KOPT-K1 (cell line): ENCODE measurements around the gene ADAP1.
A peak's percentile ranks its signal among the peaks of the same experiment; 100 is the strongest.
"Not testable (repeated sequence)": the region's sequence is repeated elsewhere in the genome, so short reads cannot be mapped to it uniquely, and the experiment has no call there.

Source experiments
- H3K27ac ChIP-seq: fragments of 200-600 bp; sonication (generic); 2 replicates; pipeline ENCODE4 v1.5.1; 2016; ENCODE audit warnings: antibody characterized with exemption, mild to moderate bottlenecking, low read depth, low read length; ENCODE audit not compliant: poor library complexity, severe bottlenecking
- H3K36me3 ChIP-seq: fragments of 200-600 bp; sonication (generic); 2 replicates; pipeline ENCODE4 v1.5.1; 2017; ENCODE audit warnings: antibody characterized with exemption, mild to moderate bottlenecking, low read length, moderate library complexity; ENCODE audit not compliant: insufficient read depth
- H3K9me3 ChIP-seq: fragments of 200-600 bp; sonication (generic); 2 replicates; pipeline ENCODE4 v1.5.1; 2017; ENCODE audit warnings: antibody characterized with exemption, low read length, mild to moderate bottlenecking; ENCODE audit not compliant: insufficient read depth, poor library complexity, severe bottlenecking

The ADAP1 gene

DNA sequence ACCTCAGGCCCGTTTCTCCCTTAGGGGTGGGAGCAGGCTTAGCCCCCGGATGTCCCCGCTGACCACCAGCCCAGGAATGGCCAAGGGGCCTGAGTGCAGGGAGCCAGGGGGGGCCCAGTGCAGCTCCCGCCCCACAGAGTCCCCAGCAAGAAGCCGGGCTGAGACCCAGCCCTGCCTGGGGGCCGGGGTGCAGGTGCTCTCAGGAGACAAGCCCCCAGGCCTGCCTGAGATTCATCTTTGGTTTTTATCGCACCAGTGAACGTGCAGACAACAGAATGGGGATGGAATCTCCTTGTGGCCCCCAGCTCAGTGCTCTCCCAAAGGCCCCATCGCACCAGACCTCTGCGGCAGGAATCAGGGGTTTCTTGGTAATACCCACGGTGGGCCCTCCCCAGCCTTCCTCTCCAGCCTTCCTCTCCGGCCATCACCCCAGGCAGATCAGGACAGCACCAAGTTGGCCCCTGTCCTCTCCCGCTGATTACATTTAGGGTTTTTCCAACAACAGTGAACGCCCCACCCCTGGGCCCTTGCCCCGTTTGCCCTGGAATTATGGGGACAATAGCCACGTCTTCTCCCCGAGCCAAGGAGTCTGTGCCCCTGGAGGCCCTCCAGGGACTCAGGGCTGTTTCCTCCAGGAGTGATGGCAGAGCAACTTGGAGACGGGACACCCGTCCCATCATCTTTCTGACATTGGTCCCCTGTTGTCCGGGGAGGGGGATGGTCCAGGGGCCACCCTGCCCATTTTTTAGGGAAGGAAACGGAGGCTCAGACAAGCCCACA lies 22.4 kb downstream of the ADAP1 start:
- Histone ChIP-seq H3K27ac (no peak overlapping the region), H3K36me3 (no peaks in the 10 kb centered on the region), H3K9me3 (no peaks in the 10 kb centered on the region)

DNA sequence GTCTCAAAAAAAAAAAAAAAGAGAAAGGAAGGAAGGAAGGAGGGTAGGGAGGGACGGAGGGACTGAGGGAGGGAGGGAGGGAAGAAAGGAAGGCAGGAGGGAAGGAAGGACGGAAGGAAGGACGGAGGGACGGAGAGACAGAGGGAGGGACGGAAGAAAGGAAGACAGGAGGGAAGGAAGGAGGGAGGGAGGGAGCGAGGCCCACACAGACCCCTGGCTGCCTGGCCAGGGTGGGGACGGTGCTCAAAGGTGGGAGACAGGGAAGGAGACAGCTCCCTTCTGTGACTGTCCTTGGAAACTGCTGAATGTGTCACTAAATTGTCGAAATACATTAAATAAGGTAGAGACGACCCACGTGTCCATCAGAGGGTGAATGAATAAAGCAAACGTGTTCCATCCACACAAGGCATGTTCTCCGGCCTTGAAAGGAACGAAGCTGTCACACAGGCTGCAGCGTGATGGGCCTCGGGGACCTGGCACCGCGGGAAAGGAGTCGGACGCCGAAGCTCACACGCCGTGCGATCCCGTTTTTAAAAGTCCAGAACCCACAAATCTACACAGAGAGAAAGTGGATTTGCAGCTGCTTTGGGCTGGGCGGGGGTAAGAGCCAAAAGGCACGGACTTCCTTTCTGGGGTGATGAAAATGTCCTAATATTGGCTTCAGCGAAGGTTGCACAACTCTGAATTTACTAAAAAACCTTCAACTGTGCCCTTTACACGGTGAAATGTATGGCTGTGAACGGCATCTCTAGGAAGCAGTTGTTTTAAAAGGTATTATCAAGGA lies 23.3 kb downstream of the ADAP1 start:
- Histone ChIP-seq H3K9me3 (no peaks in the 10 kb centered on the region), H3K27ac (no peak overlapping the region), H3K36me3 (no peaks in the 10 kb centered on the region)

DNA sequence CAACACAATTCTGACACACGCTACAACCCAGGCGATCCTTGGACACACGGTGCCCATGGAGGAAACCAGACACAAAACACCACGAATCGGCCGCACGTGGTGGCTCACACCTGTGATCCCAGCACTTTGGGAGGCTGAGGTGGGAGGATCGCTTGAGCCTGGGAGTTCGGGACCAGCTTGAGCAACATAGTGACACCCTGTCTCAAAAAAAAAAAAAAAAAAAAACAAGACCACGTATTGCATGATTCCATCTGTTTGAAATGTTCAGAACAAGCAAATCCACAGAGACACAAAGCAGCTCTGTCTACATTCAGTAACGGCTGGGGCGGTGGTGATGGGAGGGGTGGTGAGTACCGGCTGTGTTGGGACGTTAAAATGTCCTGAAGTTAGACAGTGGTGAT lies 25.2 kb downstream of the ADAP1 start:
- Histone ChIP-seq H3K27ac (no peak overlapping the region), H3K9me3 (no peaks in the 10 kb centered on the region), H3K36me3 (no peaks in the 10 kb centered on the region)

DNA sequence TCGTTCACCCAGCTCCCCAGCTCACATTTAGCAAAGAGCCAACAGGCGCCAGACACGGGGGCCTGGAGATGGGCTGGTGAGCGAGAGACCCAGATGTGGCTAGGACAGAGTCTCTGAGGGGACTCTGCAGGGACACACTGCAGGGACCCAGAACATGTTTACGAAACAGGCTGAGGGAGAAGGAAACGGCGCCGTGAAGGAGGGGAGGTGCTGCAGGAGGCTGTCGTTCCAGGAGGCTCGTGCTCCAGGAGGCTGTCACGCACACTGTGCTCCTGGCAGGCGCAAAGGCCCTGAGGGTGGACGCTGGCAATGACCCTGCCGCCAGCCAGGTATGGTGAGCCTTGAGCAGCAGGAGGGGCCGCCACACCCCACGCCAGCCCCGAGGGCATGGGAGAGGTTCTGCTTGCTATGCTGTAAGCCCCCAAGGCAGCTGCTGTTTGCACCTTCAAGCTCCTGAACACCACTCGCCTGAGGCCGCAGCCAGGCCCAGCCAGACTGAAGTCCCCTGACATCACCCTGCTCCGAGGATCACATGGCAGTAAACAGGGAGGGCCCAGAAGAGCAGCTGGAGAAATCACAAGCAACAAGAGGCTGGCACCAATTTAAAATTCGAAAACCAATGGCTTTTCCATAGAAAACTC lies 27.3 kb downstream of the ADAP1 start:
- Histone ChIP-seq H3K9me3 (no peaks in the 10 kb centered on the region), H3K27ac (no peak overlapping the region), H3K36me3 (no peaks in the 10 kb centered on the region)

DNA sequence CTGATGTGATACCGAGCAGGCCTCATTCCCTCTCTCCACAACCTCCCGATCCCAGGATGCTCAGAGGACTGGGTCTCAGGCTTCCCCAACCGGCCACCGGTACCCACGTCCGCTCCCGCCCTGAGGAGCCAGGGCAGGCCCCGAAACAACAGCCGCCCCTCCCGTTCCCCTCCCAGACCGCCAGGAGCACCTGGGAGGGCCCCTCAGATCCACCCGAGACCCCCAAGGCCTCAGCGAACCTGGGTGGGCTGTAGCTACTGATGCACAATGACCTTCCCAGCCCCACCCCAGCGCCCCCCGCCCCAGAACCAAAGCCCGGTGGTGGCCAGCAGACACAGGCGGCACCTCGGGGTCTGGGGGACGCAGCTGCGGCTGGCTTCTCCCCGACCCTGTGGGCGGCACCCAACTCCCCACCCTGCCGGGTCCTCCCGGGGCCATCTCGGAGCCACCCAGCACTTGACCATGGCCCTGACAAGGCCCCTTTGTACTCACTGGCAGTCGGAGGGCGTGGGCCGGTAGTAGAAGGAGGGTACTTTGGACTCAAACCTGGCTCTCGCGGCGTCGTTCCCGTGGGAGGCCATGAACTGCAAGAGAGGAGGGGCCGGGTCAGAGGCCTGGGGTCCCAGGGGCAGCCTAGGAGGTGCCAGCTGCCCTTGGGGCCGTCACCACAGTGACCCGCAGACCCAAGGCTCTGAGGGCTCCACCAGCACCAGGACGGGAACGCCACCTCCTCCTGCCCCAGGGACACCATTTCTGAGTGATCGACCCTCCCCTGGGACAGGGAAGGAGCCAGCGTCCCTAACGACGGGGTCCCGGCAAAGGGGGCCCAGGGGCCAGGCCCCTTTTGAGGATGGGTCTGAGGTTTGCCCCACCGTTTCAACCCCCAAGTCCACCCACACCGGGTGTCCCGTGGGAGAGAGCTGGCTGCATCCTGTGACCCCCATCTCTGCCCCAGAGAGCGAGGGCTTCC lies 28.1 kb downstream of the ADAP1 start:
- H3K9me3 ChIP-seq: no peaks in the 10 kb centered on the region
- no peaks in the 10 kb centered on the region for H3K36me3 ChIP-seq
- no peak overlapping the region for H3K27ac ChIP-seq

DNA sequence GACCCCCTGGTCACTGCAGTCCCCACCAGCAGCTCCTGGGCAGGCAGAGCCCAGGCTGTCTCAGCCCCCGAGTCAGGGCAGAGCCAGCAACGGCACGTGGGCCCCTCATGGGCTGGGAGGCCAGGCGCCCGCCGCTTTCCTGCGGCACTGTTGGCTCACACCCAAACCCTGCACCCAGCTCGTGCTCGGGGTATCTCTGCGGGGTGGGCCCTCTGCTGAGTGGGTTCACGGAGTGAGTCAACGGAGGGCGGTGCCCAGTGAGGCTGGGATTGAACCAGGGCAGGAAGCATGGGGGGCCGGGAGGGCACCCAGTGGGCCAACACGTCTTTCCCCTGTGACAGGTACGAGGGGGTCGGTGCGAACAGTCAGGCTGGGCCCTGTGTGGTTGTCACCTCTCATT lies 28.9 kb downstream of the ADAP1 start:
- H3K27ac ChIP-seq: no peak overlapping the region
- H3K9me3 ChIP-seq: no peaks in the 10 kb centered on the region
- H3K36me3 ChIP-seq: no peaks in the 10 kb centered on the region

DNA sequence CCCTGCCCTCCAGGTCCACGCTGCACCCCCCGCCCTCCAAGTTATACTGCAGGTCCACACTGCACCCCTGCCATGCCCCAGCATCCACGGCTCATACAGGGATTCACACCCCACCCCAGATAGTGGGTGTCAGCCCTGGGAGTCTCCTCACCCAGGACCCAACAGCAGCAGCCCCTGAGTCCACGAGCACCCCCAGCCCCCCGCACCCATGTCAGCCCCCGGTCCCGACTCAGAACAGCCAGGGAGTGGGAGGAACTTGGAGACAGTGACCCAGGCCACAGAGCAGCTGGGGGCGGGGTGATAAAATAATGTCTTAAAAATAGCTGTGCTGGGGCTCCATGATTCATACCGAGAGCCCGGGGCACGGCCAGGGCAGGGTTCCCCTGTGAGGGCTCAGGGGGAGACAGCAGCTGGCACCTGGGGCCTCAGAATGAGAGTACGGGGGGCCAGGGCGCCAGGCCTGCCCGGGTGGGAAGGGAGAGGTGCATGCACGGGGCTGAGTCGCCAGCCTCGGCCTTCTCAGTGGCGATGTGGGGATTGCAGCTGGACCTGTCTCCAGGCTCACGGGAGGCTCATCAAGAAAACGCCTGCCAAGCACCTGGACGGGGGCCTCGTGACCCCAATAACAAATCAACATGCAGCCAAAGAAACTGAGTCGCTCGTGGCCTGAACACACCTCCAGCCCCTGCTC lies 29.8 kb downstream of the ADAP1 start:
- Histone ChIP-seq H3K27ac (no peak overlapping the region), H3K9me3 (no peaks in the 10 kb centered on the region), H3K36me3 (no peaks in the 10 kb centered on the region)

DNA sequence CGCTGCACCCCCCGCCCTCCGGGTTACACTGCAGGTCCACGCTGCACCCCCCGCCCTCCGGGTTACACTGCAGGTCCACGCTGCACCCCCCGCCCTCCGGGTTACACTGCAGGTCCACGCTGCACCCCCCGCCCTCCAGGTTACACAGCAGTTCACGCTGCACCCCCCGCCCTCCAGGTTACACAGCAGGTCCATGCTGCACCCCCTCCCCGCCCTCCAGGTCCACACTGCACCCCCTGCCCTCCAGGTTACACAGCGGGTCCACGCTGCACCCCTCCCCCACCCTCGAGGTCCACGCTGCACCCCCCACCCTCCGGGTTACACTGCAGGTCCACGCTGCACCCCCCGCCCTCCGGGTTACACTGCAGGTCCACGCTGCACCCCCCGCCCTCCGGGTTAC lies 30.4 kb downstream of the ADAP1 start:
- H3K36me3 ChIP-seq, H3K9me3 ChIP-seq: not testable (repeated sequence)
- H3K27ac ChIP-seq: peak overlapping the region; percentile 85

DNA sequence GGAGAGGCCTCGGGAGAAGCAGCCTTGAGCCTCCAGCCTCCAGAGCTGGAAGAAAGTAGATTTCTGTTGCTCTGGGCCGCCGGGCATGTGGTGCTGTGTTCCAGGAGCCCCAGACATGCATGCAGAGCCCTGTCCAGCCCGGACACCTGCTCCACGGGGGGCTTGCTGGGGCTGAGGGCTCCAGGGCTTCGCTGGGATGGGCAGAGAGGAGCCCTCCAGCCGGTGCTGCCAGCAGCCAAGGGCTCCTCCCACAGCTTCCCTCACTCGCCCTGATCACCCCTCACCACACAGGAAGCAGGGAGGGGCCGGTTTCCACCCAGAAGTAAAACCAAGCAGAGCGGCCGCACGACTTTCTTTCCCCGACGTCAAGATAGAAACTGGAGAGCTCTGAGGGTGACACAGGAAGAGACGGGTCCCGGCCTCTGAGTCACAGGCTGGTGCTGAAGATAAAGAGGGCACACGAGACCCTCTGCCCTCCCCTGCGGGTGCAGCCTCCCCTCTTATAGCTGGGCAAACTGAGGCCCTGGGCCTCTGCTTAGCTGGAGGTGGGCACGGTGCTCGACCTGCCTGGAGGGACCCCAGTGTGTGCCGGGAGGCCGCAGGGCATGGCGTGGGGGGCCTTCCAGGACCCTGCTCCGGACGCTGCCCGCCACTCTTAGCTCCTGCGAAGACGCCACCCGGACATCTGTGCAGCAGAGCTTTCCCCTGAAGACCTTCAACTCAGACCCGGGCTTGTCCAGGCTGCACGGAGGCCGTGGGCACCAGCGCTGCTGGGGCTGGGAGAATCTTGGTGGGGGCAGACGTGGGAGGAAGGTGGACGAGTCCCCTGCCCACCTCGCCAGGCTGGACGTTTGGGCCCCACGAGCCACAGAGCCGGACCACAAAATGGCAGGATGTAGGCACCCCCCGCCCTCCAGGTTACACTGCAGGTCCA lies 31.1 kb downstream of the ADAP1 start:
- peak overlapping the region; percentile 85 for H3K27ac ChIP-seq
- H3K9me3 ChIP-seq: no peaks in the 10 kb centered on the region
- H3K36me3 ChIP-seq: no peaks in the 10 kb centered on the region

DNA sequence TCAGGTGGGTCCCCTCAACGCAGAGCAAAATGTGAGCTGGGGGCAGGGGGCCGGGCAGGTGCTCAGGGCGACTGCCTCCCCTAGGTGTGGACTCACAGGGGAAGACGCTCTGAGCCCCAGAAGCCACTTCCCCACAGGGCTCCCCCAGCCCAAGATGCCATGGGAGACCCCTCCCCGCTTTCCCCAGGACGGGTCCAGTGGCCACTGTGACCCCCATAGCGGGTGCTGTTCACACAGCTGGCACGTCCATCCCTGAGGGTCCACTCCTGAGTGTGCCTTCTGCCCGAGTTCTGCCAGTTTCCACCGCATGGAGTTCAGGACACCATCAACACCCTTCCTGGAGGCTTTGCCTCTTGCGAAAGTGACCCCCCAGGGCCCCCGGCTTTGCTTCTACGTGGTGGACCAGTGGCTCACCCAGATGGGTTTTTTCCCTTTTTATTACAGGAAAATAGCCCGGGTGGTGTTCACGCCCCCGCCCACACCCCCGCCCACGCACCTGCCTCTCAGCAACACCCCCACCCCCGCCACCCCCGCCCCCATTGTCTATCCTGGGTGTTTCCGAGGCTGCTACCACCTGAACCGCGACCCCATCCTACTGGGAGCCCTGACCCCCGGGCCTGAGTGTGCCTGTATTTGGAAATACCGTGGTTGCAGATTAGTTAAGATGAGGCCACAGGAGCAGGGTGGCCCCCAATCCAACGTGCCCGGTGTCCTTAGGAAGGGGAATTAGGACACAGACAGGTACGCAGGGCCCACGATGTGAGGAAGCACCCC lies 32.0 kb downstream of the ADAP1 start:
- no peaks in the 10 kb centered on the region for H3K9me3 ChIP-seq
- H3K27ac ChIP-seq: peak overlapping the region; percentile 85
- H3K36me3 ChIP-seq: no peaks in the 10 kb centered on the region

DNA sequence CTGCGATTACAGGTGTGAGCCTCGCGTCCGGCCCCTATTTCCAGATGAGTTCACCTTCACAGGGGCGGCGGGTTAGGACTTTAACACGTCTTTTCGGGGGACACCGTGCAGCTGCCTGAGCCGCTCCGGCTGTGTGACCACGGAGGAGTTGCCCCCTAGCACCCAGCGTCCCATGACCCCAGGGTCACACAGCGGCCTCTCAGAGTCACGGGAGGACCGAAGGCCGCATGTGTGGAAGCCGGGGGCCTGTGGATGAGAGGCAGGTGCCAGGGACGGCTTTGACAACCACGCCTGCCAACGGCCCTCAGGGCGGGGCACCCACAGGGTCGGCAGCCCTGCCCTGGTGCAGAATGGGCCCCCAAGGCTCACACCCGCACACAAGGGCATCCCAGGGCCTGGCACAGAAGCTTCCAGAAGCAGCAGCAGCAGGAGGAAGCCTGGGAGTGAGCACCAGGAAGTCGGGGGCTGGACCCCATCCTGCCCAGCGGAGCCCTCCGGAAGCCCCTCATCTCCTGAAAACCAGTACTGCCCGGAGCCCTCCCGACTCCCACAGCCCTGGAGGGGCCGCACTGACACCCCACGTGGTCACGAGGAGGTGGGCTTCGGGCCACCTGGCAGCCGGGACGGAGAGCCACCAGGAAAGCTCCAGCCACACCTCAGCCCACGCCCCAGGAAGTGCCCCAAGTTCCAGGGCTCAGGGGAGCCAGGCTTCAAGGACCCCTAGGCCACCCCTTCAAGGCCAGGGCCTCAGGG lies 32.7 kb downstream of the ADAP1 start:
- Histone ChIP-seq H3K9me3 (no peaks in the 10 kb centered on the region), H3K27ac (peak overlapping the region; percentile 85), H3K36me3 (no peaks in the 10 kb centered on the region)

DNA sequence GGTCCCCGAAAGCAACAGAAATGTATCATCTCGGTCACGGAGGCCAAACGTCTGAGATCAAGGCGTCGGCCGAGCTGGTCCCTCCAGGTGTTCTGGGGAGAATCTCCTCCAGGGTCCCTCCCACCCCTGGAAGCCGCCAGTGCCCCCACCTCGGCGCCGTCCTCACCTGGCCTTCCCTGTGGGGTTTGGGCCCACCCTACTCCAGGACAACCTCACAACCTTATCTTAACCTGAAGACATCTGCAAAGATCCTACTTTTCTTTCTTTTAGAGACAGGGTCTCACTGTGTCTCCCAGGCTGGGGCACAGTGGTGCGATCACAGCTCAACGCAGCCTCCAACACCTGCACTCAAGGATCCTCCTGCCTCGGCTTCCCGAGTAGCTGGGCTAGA lies 33.4 kb downstream of the ADAP1 start:
- no peak overlapping the region for H3K27ac ChIP-seq
- H3K9me3 ChIP-seq: no peaks in the 10 kb centered on the region
- no peaks in the 10 kb centered on the region for H3K36me3 ChIP-seq
